IMR-90 (cell line): ENCODE measurements around the gene TMEM181. TPM values are rescaled to one million over a fixed set of nuclear protein-coding genes. Genes with fewer than 3 reads are reported as not detected.

Experiments used
- ATAC-seq: fragments of 200-7000 bp; cut with Tn5 transposase; 2 replicates; pipeline ENCODE4 v1.9.1; 2020; ENCODE audit warnings: low read depth, mild to moderate bottlenecking, moderate library complexity
- BruUV-seq: library from RNA; stranded (reverse); fragments of 400-500 nt; replicated peaks from 2 replicates; lab custom pipeline; 2021; lab: Mats Ljungman, UMichigan
- CTCF ChIA-PET: fragments of 300-600 bp; formaldehyde crosslinking; extraction: SDS; loops from one replicate; lab custom pipeline; 2021; ENCODE audit warnings: antibody characterized with exemption; lab: Yijun Ruan, JAX
- POLR2A ChIA-PET: fragments of 300-600 bp; sonication (Branson Sonifier 250); formaldehyde crosslinking; loops from one replicate; lab custom pipeline; 2022; ENCODE audit warnings: antibody characterized with exemption; ENCODE audit not compliant: unreplicated experiment; lab: Charles Lee
- DNase-seq: peaks from one replicate; pipeline ENCODE4 v3.0.0; 2013
- H2AFZ ChIP-seq: replicated peaks from 2 replicates; pipeline ENCODE3; 2013; ENCODE audit warnings: low read length, mild to moderate bottlenecking; ENCODE audit not compliant: poor library complexity
- H2AK5ac ChIP-seq: 2 replicates; pipeline ENCODE4 v1.6.1; 2013; ENCODE audit warnings: low read depth, low read length, inconsistent platforms
- H2AK9ac ChIP-seq: replicated peaks from 2 replicates; pipeline ENCODE3; 2013; ENCODE audit warnings: mild to moderate bottlenecking, low read depth, low read length, moderate library complexity; ENCODE audit not compliant: poor library complexity
- H2BK120ac ChIP-seq: 2 replicates; pipeline ENCODE4 v1.6.1; 2013; ENCODE audit warnings: low read depth, low read length, inconsistent platforms
- H2BK15ac ChIP-seq: 3 replicates; pipeline ENCODE4 v1.6.1; 2013; ENCODE audit warnings: low read depth, low read length, inconsistent platforms
- H2BK20ac ChIP-seq: 2 replicates; pipeline ENCODE4 v1.6.1; 2013; ENCODE audit warnings: low read depth, mild to moderate bottlenecking, inconsistent platforms, low read length, moderate library complexity
- H2BK5ac ChIP-seq: 2 replicates; pipeline ENCODE4 v1.6.1; 2013; ENCODE audit warnings: mild to moderate bottlenecking, low read depth, low read length, inconsistent platforms; ENCODE audit not compliant: poor library complexity, severe bottlenecking
- H3K14ac ChIP-seq: replicated peaks from 2 replicates; pipeline ENCODE4 v1.6.1; 2013; ENCODE audit warnings: low read depth, low read length, inconsistent platforms
- H3K18ac ChIP-seq: 2 replicates; pipeline ENCODE4 v1.6.1; 2013; ENCODE audit warnings: low read depth, low read length, control low read depth
- H3K23ac ChIP-seq: 2 replicates; pipeline ENCODE4 v1.6.1; 2013; ENCODE audit warnings: low read depth, low read length, inconsistent platforms
- H3K27ac ChIP-seq: 2 replicates; pipeline ENCODE4 v1.5.1; 2013; ENCODE audit warnings: mild to moderate bottlenecking, control low read depth, low read length; ENCODE audit not compliant: insufficient read depth
- H3K27me3 ChIP-seq: 2 replicates; pipeline ENCODE4 v1.6.1; 2013; ENCODE audit warnings: low read length; ENCODE audit not compliant: control insufficient read depth, insufficient read depth
- H3K36me3 ChIP-seq: 2 replicates; pipeline ENCODE4 v1.6.1; 2013; ENCODE audit warnings: low read length, mixed read lengths; ENCODE audit not compliant: control insufficient read depth, insufficient read depth
- H3K4ac ChIP-seq: 2 replicates; pipeline ENCODE4 v1.6.1; 2013; ENCODE audit warnings: low read depth, low read length, inconsistent platforms
- H3K4me1 ChIP-seq: 2 replicates; pipeline ENCODE4 v1.6.1; 2013; ENCODE audit warnings: low read length, mixed read lengths; ENCODE audit not compliant: control insufficient read depth, insufficient read depth
- H3K4me2 ChIP-seq: 2 replicates; pipeline ENCODE4 v1.6.1; 2013; ENCODE audit warnings: low read depth, mild to moderate bottlenecking, control low read depth, low read length, moderate library complexity
- H3K4me3 ChIP-seq: 2 replicates; pipeline ENCODE4 v1.5.1; 2013; ENCODE audit warnings: low read depth, mild to moderate bottlenecking, control low read depth, low read length, moderate library complexity; ENCODE audit not compliant: insufficient read depth
- H3K56ac ChIP-seq: 2 replicates; pipeline ENCODE4 v1.6.1; 2013; ENCODE audit warnings: low read length, inconsistent platforms; ENCODE audit not compliant: insufficient read depth; ENCODE audit errors: extremely low read depth
- H3K79me1 ChIP-seq, 2 experiments: 2 replicates each; pipeline ENCODE4 v1.6.1; 2013; ENCODE audit warnings: low read length in 2 of 2, inconsistent platforms in 1 of 2, low read depth in 1 of 2
- H3K9ac ChIP-seq: 2 replicates; pipeline ENCODE4 v1.6.1; 2013; ENCODE audit warnings: low read depth, low read length, control low read depth
- H3K9me1 ChIP-seq: 2 replicates; pipeline ENCODE4 v1.6.1; 2013; ENCODE audit warnings: low read length, inconsistent platforms; ENCODE audit not compliant: insufficient read depth
- H3K9me3 ChIP-seq: 2 replicates; pipeline ENCODE4 v1.6.1; 2013; ENCODE audit warnings: low read length; ENCODE audit not compliant: control insufficient read depth, insufficient read depth
- H4K20me1 ChIP-seq: 2 replicates; pipeline ENCODE4 v1.6.1; 2013; ENCODE audit warnings: low read length, inconsistent platforms; ENCODE audit not compliant: insufficient read depth
- H4K5ac ChIP-seq: 2 replicates; pipeline ENCODE4 v1.6.1; 2013; ENCODE audit warnings: mild to moderate bottlenecking, low read depth, low read length, control low read depth
- H4K8ac ChIP-seq, 2 experiments: 2 replicates each; pipeline ENCODE4 v1.6.1; 2013; ENCODE audit warnings: low read depth in 2 of 2, low read length in 2 of 2, control low read depth in 1 of 2, inconsistent platforms in 1 of 2
- H4K91ac ChIP-seq: 2 replicates; pipeline ENCODE4 v1.6.1; 2013; ENCODE audit warnings: low read depth, low read length, inconsistent platforms; ENCODE audit not compliant: insufficient read depth
- BHLHE40 ChIP-seq: fragments of 150-350 bp; IDR thresholded peaks from 2 replicates; pipeline ENCODE4 v1.6.1; 2016; ENCODE audit warnings: mild to moderate bottlenecking, low read depth, low read length
- CEBPB ChIP-seq: IDR thresholded peaks from 2 replicates; pipeline ENCODE4 v1.6.1; 2012; ENCODE audit warnings: low read depth, low read length, improper control_type of control experiment
- CHD1 ChIP-seq: IDR thresholded peaks from 2 replicates; pipeline ENCODE4 v1.6.1; 2012; ENCODE audit warnings: low read depth, low read length, improper control_type of control experiment
- FOS ChIP-seq: fragments of 150-350 bp; IDR thresholded peaks from 2 replicates; pipeline ENCODE4 v1.6.1; 2016; ENCODE audit warnings: low read depth, low read length
- MAFK ChIP-seq: IDR thresholded peaks from 2 replicates; pipeline ENCODE4 v1.6.1; 2012; ENCODE audit warnings: low read depth, low read length, improper control_type of control experiment
- MAZ ChIP-seq: IDR thresholded peaks from 2 replicates; pipeline ENCODE4 v1.6.1; 2012; ENCODE audit warnings: low read depth, mild to moderate bottlenecking, low read length, improper control_type of control experiment, moderate library complexity, borderline replicate concordance
- MXI1 ChIP-seq: IDR thresholded peaks from 2 replicates; pipeline ENCODE4 v1.6.1; 2012; ENCODE audit warnings: low read depth, mild to moderate bottlenecking, low read length, moderate library complexity, borderline replicate concordance
- NFE2L2 ChIP-seq: fragments of 150-350 bp; IDR thresholded peaks from 2 replicates; pipeline ENCODE4 v1.6.1; 2016; ENCODE audit warnings: low read depth, mild to moderate bottlenecking, low read length
- POLR2A ChIP-seq: IDR thresholded peaks from 2 replicates; pipeline ENCODE4 v1.6.1; 2012; ENCODE audit warnings: mild to moderate bottlenecking, low read depth, low read length
- RAD21 ChIP-seq: IDR thresholded peaks from 2 replicates; pipeline ENCODE4 v1.6.1; 2012; ENCODE audit warnings: low read length, improper control_type of control experiment
- RCOR1 ChIP-seq: IDR thresholded peaks from 2 replicates; pipeline ENCODE4 v1.6.1; 2012; ENCODE audit warnings: mild to moderate bottlenecking, low read length, improper control_type of control experiment; ENCODE audit not compliant: insufficient replicate concordance
- RFX5 ChIP-seq: IDR thresholded peaks from 2 replicates; pipeline ENCODE4 v1.8.0; 2012; ENCODE audit warnings: low read depth, mild to moderate bottlenecking, low read length, moderate library complexity
- SMC3 ChIP-seq: fragments of 150-350 bp; IDR thresholded peaks from 2 replicates; pipeline ENCODE4 v1.6.1; 2016; ENCODE audit warnings: low read depth, mild to moderate bottlenecking, antibody characterized with exemption, low read length, moderate library complexity
- WGBS, 2 experiments: methylation state at CpG; one replicate each; pipeline versions ENCODE4 v1.1.5 to v1.1.7; 2013; ENCODE audit warnings: missing lambda C conversion rate in 2 of 2; ENCODE audit not compliant: insufficient read length in 1 of 2; ENCODE audit errors: extremely low coverage in 2 of 2; 5-methylcytosine and 5-hydroxymethylcytosine counted together
- dilution Hi-C: fragments of 300-500 bp; cut with HindIII; formaldehyde crosslinking; loops from one replicate; pipeline ENCODE4 v1.14.3; 2018; ENCODE audit warnings: low sequenced_read_pairs; ENCODE audit not compliant: unreplicated experiment
- in situ Hi-C: fragments of 300-500 bp; cut with MboI; formaldehyde crosslinking; loops from 3 replicates; pipeline ENCODE4 v1.14.3; 2019; ENCODE audit warnings: low sequenced_read_pairs, inconsistent platforms, mixed read lengths
- intact Hi-C: fragments of 100-400 bp; cut with micrococcal nuclease; formaldehyde crosslinking; loops from 2 replicates; pipeline ENCODE4 v1.10.0; 2022
- polyA plus RNA-seq, 3 experiments: library from polyadenylated mRNA; depleted of rRNA; stranded (reverse); fragments of >200 nt; gene quantifications; 2 replicates each; pipeline ENCODE4 v1.2.3, GENCODE V29; 2012; ENCODE audit warnings: low replicate concordance in 1 of 3
- total RNA-seq: library from RNA; depleted of rRNA; stranded (reverse); fragments of >200 nt; gene quantifications from 2 replicates; pipeline ENCODE4 v1.2.3, GENCODE V29; 2012
- TF ChIP-seq, protein P1 (sequence below): fragments of 150-350 bp; IDR thresholded peaks from 2 replicates; pipeline ENCODE4 v1.6.1; 2016; ENCODE audit warnings: low read depth, mild to moderate bottlenecking, low read length, moderate library complexity, borderline replicate concordance
- TF ChIP-seq, protein P2 (sequence below): conservative IDR thresholded peaks from 2 replicates; pipeline ENCODE4 v1.5.1; 2012; ENCODE audit warnings: mild to moderate bottlenecking, low read depth, low read length, improper control_type of control experiment
- TF ChIP-seq, protein P3 (sequence below): fragments of 150-350 bp; IDR thresholded peaks from 2 replicates; pipeline ENCODE4 v1.6.1; 2017; ENCODE audit warnings: mild to moderate bottlenecking, antibody characterized with exemption, low read length, low read depth

Gene TMEM181
- total and polyA plus RNA-seq, 2 of the 4 experiments (the other 2 are of a cell fraction) = 22.8 to 27.8 TPM

DNA sequence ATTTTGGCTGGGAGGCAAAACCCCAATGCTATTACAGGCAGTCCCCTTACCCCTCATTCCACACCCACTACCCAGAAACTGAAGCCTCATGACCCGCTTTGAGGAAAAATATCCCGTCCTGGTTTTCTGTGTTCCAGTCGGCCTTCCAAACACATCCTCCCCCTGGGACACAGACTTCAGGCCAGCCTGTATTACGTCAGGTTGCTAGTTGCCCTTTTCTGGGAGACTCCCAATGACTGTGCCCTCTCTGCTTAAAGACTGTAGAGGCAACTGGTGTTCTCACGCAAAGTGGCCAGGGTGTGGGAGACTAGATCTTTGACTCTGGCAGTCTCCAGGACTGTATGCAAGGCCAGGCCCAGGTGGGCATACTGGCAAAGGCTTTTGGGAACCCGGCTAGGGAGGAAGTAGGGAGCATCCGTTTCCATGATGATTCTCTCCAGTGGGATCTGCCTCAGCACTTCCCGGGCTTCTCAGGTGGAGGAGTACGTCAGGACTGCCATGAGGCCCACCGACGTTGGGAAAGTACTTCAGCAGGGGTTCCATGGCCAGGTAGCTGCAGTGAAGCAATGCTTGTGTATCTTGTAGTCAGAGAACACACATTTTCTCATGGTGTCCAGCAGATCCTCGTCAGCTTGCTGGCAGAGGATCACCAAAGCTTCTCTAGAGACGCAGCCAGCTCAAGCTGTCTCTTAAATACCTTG, 49.7 kb downstream of the TMEM181 start:
- peaks cover 45% of the 10 kb centered on the region for H3K36me3 ChIP-seq
- H3K9me1 ChIP-seq = no peaks in the 10 kb centered on the region; the same call in none of the 2 replicates
- H3K4me3 ChIP-seq = no peak overlapping the region
- no peak overlapping the region for H3K9ac ChIP-seq
- H3K23ac ChIP-seq = no peak overlapping the region
- no peak overlapping the region for H4K91ac ChIP-seq
- H2BK20ac ChIP-seq = no peak overlapping the region
- no peak overlapping the region for H2AK5ac ChIP-seq
- no peak overlapping the region for H4K8ac ChIP-seq
- H3K56ac ChIP-seq = no peak overlapping the region
- no peak overlapping the region for H2BK120ac ChIP-seq
- no peak overlapping the region for H2BK15ac ChIP-seq
- TF ChIP-seq BHLHE40 (no peak), CEBPB (no peak), RFX5 (no peak), CHD1 (no peak), NFE2L2 (no peak), RAD21 (no peak), FOS (no peak), MAFK (no peak), MXI1 (no peak), POLR2A (no peak), RCOR1 (no peak), SMC3 (no peak), MAZ (no peak)
- TF ChIP-seq, protein P1, sequence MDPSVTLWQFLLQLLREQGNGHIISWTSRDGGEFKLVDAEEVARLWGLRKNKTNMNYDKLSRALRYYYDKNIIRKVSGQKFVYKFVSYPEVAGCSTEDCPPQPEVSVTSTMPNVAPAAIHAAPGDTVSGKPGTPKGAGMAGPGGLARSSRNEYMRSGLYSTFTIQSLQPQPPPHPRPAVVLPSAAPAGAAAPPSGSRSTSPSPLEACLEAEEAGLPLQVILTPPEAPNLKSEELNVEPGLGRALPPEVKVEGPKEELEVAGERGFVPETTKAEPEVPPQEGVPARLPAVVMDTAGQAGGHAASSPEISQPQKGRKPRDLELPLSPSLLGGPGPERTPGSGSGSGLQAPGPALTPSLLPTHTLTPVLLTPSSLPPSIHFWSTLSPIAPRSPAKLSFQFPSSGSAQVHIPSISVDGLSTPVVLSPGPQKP = no peak
- TF ChIP-seq, protein P2, sequence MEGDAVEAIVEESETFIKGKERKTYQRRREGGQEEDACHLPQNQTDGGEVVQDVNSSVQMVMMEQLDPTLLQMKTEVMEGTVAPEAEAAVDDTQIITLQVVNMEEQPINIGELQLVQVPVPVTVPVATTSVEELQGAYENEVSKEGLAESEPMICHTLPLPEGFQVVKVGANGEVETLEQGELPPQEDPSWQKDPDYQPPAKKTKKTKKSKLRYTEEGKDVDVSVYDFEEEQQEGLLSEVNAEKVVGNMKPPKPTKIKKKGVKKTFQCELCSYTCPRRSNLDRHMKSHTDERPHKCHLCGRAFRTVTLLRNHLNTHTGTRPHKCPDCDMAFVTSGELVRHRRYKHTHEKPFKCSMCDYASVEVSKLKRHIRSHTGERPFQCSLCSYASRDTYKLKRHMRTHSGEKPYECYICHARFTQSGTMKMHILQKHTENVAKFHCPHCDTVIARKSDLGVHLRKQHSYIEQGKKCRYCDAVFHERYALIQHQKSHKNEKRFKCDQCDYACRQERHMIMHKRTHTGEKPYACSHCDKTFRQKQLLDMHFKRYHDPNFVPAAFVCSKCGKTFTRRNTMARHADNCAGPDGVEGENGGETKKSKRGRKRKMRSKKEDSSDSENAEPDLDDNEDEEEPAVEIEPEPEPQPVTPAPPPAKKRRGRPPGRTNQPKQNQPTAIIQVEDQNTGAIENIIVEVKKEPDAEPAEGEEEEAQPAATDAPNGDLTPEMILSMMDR = no peak
- TF ChIP-seq, protein P3, sequence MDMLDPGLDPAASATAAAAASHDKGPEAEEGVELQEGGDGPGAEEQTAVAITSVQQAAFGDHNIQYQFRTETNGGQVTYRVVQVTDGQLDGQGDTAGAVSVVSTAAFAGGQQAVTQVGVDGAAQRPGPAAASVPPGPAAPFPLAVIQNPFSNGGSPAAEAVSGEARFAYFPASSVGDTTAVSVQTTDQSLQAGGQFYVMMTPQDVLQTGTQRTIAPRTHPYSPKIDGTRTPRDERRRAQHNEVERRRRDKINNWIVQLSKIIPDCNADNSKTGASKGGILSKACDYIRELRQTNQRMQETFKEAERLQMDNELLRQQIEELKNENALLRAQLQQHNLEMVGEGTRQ = no peak
- dilution Hi-C loops (no loop called here), intact Hi-C loops (no loop called here), in situ Hi-C loops (no loop called here)
- WGBS, 2 experiments = 100% methylated on average over 1 of the region's 13 CpGs; no CpG with 5 or more reads in 1 of the 2 experiments
- H2BK5ac ChIP-seq = no peak overlapping the region
- no peak overlapping the region for H4K5ac ChIP-seq
- no peak overlapping the region for H3K4ac ChIP-seq
- 0 out of 2 replicates have a peak, but pooled peaks cover 2% of the 10 kb centered on the region for H3K9me3 ChIP-seq
- DNase-seq = no peak
- no TSS peak for BruUV-seq
- no peak overlapping the region for H3K18ac ChIP-seq
- no peaks in the 10 kb centered on the region for H4K20me1 ChIP-seq
- CTCF ChIA-PET = no interaction called here
- no peaks in the 10 kb centered on the region for H3K4me1 ChIP-seq
- H3K27ac ChIP-seq = no peak overlapping the region
- H2AFZ ChIP-seq = no peak overlapping the region
- POLR2A ChIA-PET = no interaction called here
- H2AK9ac ChIP-seq = no peak overlapping the region
- ATAC-seq = no peak
- peaks cover 3 to 28% of the 10 kb centered on the region in 2 experiments; a peak in 2 of 4 replicates for H3K79me1 ChIP-seq
- no peak overlapping the region for H3K4me2 ChIP-seq
- H3K14ac ChIP-seq = no peak overlapping the region
- H3K27me3 ChIP-seq = no peaks in the 10 kb centered on the region
